ENCODE results near the gene MBOAT1.

DNA sequence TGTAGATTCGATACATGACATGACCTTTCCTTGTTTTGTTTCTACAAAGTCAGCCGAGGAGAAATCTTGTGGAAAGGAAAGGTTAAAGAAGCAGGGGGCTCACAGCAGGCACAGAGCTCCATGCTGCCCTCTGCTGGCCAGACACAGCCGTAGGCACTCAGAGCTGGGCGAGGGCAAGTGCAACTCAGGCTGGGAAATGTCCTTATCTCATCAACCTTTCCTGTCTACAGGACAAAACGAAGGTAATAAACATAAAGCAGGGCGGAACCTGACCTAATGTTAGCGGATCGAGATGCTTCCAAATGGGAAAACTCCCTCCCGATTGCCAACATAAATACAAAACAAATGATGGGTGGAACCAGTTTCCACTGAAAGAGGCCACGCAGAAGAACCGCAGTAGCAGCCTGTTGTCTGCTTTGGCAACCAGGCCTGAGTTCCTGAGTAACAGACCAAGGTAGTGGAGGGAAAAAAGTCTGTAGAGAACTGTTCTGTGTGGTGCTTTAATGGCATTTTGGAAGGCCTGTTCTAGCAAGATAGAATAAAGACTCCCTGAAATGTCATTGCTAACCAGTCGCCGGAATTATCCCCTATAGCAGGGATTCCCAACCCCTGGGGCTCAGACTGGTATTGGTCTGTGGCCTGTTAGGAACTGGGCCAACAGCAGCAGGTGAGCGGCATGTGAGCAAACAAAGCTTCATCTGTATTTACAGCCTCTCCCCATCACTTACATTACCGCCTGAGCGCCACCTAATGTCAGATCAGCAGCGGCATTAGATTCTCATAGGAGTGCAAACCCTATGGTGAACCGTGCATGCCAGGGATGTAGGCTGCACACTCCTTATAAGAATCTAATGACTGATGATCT is 85.2 kb downstream of the MBOAT1 start:
- TF ChIP-seq POLR2AphosphoS5 (IDR thresholded peaks at IDR 0.05; ENCODE audit: borderline replicate concordance, low read depth, low read length) = no peak
- no peak for TF ChIP-seq EZH2 (IDR thresholded peaks at IDR 0.05)
- no peak for TF ChIP-seq FOXP2 (optimal IDR thresholded peaks at IDR 0.05; ENCODE audit: control extremely low read depth, extremely low read length, insufficient read depth)
